HepG2 (cell line): ENCODE data around the gene MINDY3. TPM values are rescaled to one million over a fixed set of nuclear protein-coding genes. Genes with fewer than 3 reads are reported as not detected.

Source experiments
- ATAC-seq: fragments of 200-7000 bp; cut with Tn5 transposase; 3 replicates; pipeline ENCODE4 v1.9.1; 2020; ENCODE audit warnings: mild to moderate bottlenecking, moderate library complexity
- BruUV-seq: library from RNA; stranded (reverse); fragments of 400-500 nt; replicated peaks from 2 replicates; lab custom pipeline; 2021; lab: Mats Ljungman, UMichigan
- CTCF ChIA-PET: fragments of 300-600 bp; formaldehyde crosslinking; extraction: SDS; loops from one replicate; lab custom pipeline; 2021; ENCODE audit warnings: low total read pairs, inconsistent platforms, low intra/inter-chr PET ratio; lab: Yijun Ruan, JAX
- POLR2A ChIA-PET: fragments of 350-600 bp; sonication (Branson Sonifier 250); formaldehyde crosslinking; loops from one replicate; lab custom pipeline; 2020; ENCODE audit warnings: antibody characterized with exemption, inconsistent platforms; lab: Yijun Ruan, JAX
- DNase-seq: peaks from one replicate; pipeline ENCODE4 v3.0.0-alpha.2; 2015; ENCODE audit warnings: low spot score
- FAIRE-seq: peaks from 3 replicates; lab custom pipeline; 2011; peaks lifted over from hg19 to GRCh38; lab: Jason Lieb, UNC
- H2AFZ ChIP-seq: one replicate; pipeline ENCODE4 v1.6.1; 2011; ENCODE audit warnings: low read length, inconsistent platforms
- H3K27ac ChIP-seq: fragments of 300-600 bp; 3 replicates; pipeline ENCODE4 v1.8.0; 2011; ENCODE audit warnings: mixed run types, mild to moderate bottlenecking, mixed read lengths, low read length, inconsistent platforms; ENCODE audit not compliant: insufficient read depth; ENCODE audit errors: extremely low read length
- H3K27me3 ChIP-seq, 2 experiments: fragments of 200-600 bp in 1 of 2; 2 replicates in 1 of 2; 3 replicates in 1 of 2; pipeline versions ENCODE4 v1.6.0 to v1.8.0; 2011; ENCODE audit warnings: low read length in 2 of 2, mild to moderate bottlenecking in 2 of 2, moderate library complexity in 2 of 2, inconsistent platforms in 1 of 2; ENCODE audit not compliant: insufficient read depth in 2 of 2, control insufficient read depth in 1 of 2
- H3K36me3 ChIP-seq, 2 experiments: fragments of 200-600 bp in 1 of 2; replicated peaks in 1 of 2; 2 replicates in 1 of 2; 3 replicates in 1 of 2; pipeline versions ENCODE4 v1.5.1 to v1.8.0; 2011; ENCODE audit warnings: low read length in 2 of 2, inconsistent platforms in 1 of 2; ENCODE audit not compliant: insufficient read depth in 2 of 2, control insufficient read depth in 1 of 2
- H3K4me1 ChIP-seq: 2 replicates; pipeline ENCODE4 v1.5.1; 2012; ENCODE audit warnings: low read length, inconsistent platforms; ENCODE audit not compliant: insufficient read depth
- H3K4me2 ChIP-seq: 2 replicates; pipeline ENCODE4 v1.6.0; 2011; ENCODE audit warnings: low read depth, low read length, inconsistent platforms
- H3K4me3 ChIP-seq, 3 experiments: fragments of 200-600 bp in 1 of 3; sonication (generic), shearing (Covaris generic) in 1 of 3; replicated peaks in 1 of 3; 2 replicates each; pipeline ENCODE4 v1.5.1; 2011 to 2016; ENCODE audit warnings: low read length in 3 of 3, inconsistent platforms in 2 of 3, low read depth in 2 of 3, mild to moderate bottlenecking in 2 of 3, control low read depth in 1 of 3, mixed read lengths in 1 of 3; ENCODE audit not compliant: insufficient read depth in 1 of 3
- H3K79me2 ChIP-seq: one replicate; pipeline ENCODE4 v1.6.1; 2011; ENCODE audit warnings: low read length, inconsistent platforms; ENCODE audit not compliant: insufficient read depth
- H3K9ac ChIP-seq: 2 replicates; pipeline ENCODE4 v1.6.0; 2011; ENCODE audit warnings: mild to moderate bottlenecking, low read depth, low read length, inconsistent platforms; ENCODE audit not compliant: insufficient read depth
- H3K9me3 ChIP-seq: 2 replicates; pipeline ENCODE4 v1.5.1; 2012; ENCODE audit warnings: mild to moderate bottlenecking, low read length
- H4K20me1 ChIP-seq: 2 replicates; pipeline ENCODE4 v1.6.0; 2011; ENCODE audit warnings: inconsistent platforms, mild to moderate bottlenecking, low read length, moderate library complexity; ENCODE audit not compliant: insufficient read depth
- HNRNPL ChIP-seq: fragments of 200-400 bp; formaldehyde crosslinking; IDR thresholded peaks from 2 replicates; pipeline ENCODE4 v1.6.1; 2017; ENCODE audit warnings: mild to moderate bottlenecking, low read depth, low read length
- HOXA7 ChIP-seq: sonication (generic); formaldehyde crosslinking; IDR thresholded peaks from 2 replicates; pipeline ENCODE4 v1.8.1; 2022; ENCODE audit warnings: mild to moderate bottlenecking, missing genetic modification reagents, moderate library complexity
- KMT2B ChIP-seq: IDR thresholded peaks from 2 replicates; pipeline ENCODE4 v1.6.1; 2016; ENCODE audit warnings: missing genetic modification reagents, missing compliant biosample characterization
- MEF2D ChIP-seq: sonication (generic); formaldehyde crosslinking; IDR thresholded peaks from 2 replicates; pipeline ENCODE4 v1.5.1; 2020; ENCODE audit warnings: mild to moderate bottlenecking, missing genetic modification reagents
- RFXANK ChIP-seq: IDR thresholded peaks from 2 replicates; pipeline ENCODE4 v1.6.1; 2016
- STAT5B ChIP-seq: sonication (generic); formaldehyde crosslinking; IDR thresholded peaks from 2 replicates; pipeline ENCODE4 v1.4.0; 2020; ENCODE audit warnings: missing genetic modification reagents
- ZFX ChIP-seq: sonication (generic); formaldehyde crosslinking; IDR thresholded peaks from 2 replicates; pipeline ENCODE4 v1.4.0; 2020; ENCODE audit warnings: mild to moderate bottlenecking, low read depth, missing genetic modification reagents, moderate library complexity
- ZNF446 ChIP-seq: sonication (generic); formaldehyde crosslinking; IDR thresholded peaks from 2 replicates; pipeline ENCODE4 v1.5.0; 2020; ENCODE audit warnings: mild to moderate bottlenecking, missing genetic modification reagents
- ZNF678 ChIP-seq: sonication (generic); formaldehyde crosslinking; IDR thresholded peaks from 2 replicates; pipeline ENCODE4 v1.4.0; 2020; ENCODE audit warnings: mild to moderate bottlenecking, missing genetic modification reagents
- WGBS: methylation state at CpG from one replicate; pipeline ENCODE4 v1.1.6; 2017; ENCODE audit warnings: low lambda C conversion rate; 5-methylcytosine and 5-hydroxymethylcytosine counted together
- in situ Hi-C: cut with HindIII; loops from 2 replicates; pipeline ENCODE4 v1.10.0; 2017; ENCODE audit warnings: low pct_unique_long_range_greater_than_20kb; ENCODE audit not compliant: extremely low pct_ligation_motif_present
- intact Hi-C: fragments of 100-400 bp; cut with micrococcal nuclease; formaldehyde crosslinking; loops from one replicate; pipeline ENCODE4 v1.10.0; 2022; ENCODE audit not compliant: unreplicated experiment
- polyA plus RNA-seq, 8 experiments: library from polyadenylated mRNA; depleted of rRNA in 3 of 8; stranded (reverse) in 7 of 8; unstranded in 1 of 8; fragments of >200 nt; fragmentation: Illumina TruSeq in 4 of 8; extraction: Trizol in 4 of 8; gene quantifications; 2 replicates each; pipeline versions ENCODE4 v1.2.1 to v1.2.3, GENCODE V29; 2011 to 2016; ENCODE audit warnings: low read depth in 4 of 8, missing spikeins in 1 of 8, mixed read lengths in 1 of 8; ENCODE audit not compliant: insufficient read depth in 1 of 8
- total RNA-seq, 5 experiments: library from RNA; depleted of rRNA; stranded (reverse); fragments of >200 nt; fragmentation: Illumina TruSeq; extraction: Trizol; gene quantifications; 2 replicates each; pipeline ENCODE4 v1.2.3, GENCODE V29; 2016; ENCODE audit warnings: low read depth in 1 of 5
- TF ChIP-seq, protein P1 (sequence below): sonication (generic); formaldehyde crosslinking; conservative IDR thresholded peaks from 2 replicates; pipeline ENCODE4 v1.8.0; 2022; ENCODE audit warnings: low read depth, missing genetic modification reagents
- TF ChIP-seq, protein P2 (sequence below), 2 experiments: IDR thresholded peaks; 2 replicates each; pipeline ENCODE4 v1.6.1; 2011 to 2012; ENCODE audit warnings: low read length in 2 of 2, borderline replicate concordance in 1 of 2, low read depth in 1 of 2, mild to moderate bottlenecking in 1 of 2, moderate library complexity in 1 of 2
- TF ChIP-seq, protein P3 (sequence below): IDR thresholded peaks from 2 replicates; pipeline ENCODE4 v1.6.1; 2016; ENCODE audit warnings: missing compliant biosample characterization, missing genetic modification reagents, borderline replicate concordance

Gene MINDY3
- total and polyA plus RNA-seq, 2 of the 13 experiments (the other 11 are each of a cell fraction or from before 2014, with no cell fraction given), result 6.4 to 17.5 TPM

DNA sequence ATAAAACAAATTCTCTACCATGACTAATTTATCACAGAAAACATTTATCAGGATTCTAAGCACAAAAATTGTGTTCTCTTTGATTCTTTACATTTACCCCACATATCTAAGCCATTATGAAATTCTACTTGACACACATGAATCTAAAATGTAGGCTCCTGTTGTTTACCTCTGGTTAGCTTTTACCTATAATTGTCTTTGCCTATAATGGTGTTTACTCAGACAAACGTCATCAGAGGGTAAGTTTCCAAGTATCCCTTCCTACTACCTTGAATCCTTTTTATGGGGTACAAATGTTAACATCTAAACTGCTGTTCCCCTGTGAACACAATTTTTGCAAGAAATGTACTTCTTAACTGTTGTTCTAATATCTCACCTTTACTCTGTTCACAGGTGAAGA lies 63.5 kb downstream of the MINDY3 start:
- no peaks in the 10 kb centered on the region for H3K27me3 ChIP-seq
- ATAC-seq (no peak), FAIRE-seq (no peak), DNase-seq (no peak)
- H2AFZ ChIP-seq, result no peak overlapping the region
- H3K27ac ChIP-seq, result no peak overlapping the region
- H4K20me1 ChIP-seq, result no peaks in the 10 kb centered on the region
- no peak overlapping the region for H3K9ac ChIP-seq
- WGBS, result 63% methylated on average over 1 of the region's 1 CpG
- no peaks in the 10 kb centered on the region; the same call in 1 of the 2 replicates for H3K4me1 ChIP-seq
- ChIA-PET CTCF (no interaction called here), POLR2A (no interaction called here)
- no peak overlapping the region for H3K4me2 ChIP-seq
- H3K9me3 ChIP-seq, result no peaks in the 10 kb centered on the region
- in situ Hi-C loops, result no loop called here
- intact Hi-C loops, result no loop called here
- TF ChIP-seq KMT2B (CRISPR knock-in tag) (no peak), HNRNPL (no peak)
- no peaks in the 10 kb centered on the region for H3K79me2 ChIP-seq
- peaks cover 0 to 2% of the 10 kb centered on the region in 2 experiments; a peak in 2 of 5 replicates for H3K36me3 ChIP-seq
- BruUV-seq, result no TSS peak
- H3K4me3 ChIP-seq, result no peak overlapping the region

DNA sequence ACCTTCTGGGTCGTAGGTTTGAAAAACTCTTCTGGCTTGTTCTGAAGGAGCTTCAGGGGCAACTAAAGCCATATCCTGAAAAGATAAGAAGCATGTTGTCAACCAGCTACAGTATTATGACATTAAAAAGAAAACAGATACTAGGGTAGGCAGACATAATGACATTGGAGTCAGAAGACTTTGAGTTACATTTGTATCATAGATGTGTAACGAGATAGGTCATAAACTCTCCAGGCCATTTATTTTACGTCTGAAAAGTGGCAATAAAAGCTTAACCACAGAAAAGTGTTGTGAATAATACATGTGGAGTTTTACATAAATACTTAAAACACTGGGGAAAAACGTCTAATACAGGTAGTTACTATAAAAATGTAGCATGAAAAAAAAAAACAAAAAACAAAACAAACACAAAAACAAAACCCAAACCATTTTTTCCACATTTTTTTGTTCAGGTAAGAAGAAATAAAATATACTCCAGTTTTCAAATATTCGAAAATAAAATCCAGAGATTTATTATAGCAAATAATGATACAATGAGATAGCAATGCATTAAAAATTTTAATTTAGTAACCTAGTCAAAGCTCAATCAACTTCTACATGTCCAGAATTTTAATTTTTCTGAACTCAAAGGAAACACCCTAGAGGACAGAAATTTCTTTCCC lies 64.1 kb downstream of the MINDY3 start:
- Histone ChIP-seq H2AFZ (no peak overlapping the region), H3K4me1 (no peaks in the 10 kb centered on the region; the same call in 1 of the 2 replicates), H3K36me3 (peaks cover 0 to 2% of the 10 kb centered on the region in 2 experiments; a peak in 3 of 5 replicates), H3K9me3 (no peaks in the 10 kb centered on the region), H3K4me3 (no peak overlapping the region), H3K27ac (no peak overlapping the region), H3K9ac (no peak overlapping the region), H3K79me2 (no peaks in the 10 kb centered on the region), H3K27me3 (no peaks in the 10 kb centered on the region), H4K20me1 (no peaks in the 10 kb centered on the region), H3K4me2 (no peak overlapping the region)
- in situ Hi-C loops, result no loop called here
- intact Hi-C loops, result no loop called here
- FAIRE-seq (no peak), ATAC-seq (no peak), DNase-seq (no peak)
- POLR2A ChIA-PET, result no interaction called here
- no TSS peak for BruUV-seq
- WGBS, result 92% methylated on average over 5 of the region's 5 CpGs
- CTCF ChIA-PET, result no interaction called here
- no peak for TF ChIP-seq ZNF446 (CRISPR knock-in tag)
- no peak for TF ChIP-seq ZNF678
- TF ChIP-seq RFXANK (CRISPR knock-in tag), result no peak
- no peak for TF ChIP-seq HOXA7
- TF ChIP-seq, protein P1, sequence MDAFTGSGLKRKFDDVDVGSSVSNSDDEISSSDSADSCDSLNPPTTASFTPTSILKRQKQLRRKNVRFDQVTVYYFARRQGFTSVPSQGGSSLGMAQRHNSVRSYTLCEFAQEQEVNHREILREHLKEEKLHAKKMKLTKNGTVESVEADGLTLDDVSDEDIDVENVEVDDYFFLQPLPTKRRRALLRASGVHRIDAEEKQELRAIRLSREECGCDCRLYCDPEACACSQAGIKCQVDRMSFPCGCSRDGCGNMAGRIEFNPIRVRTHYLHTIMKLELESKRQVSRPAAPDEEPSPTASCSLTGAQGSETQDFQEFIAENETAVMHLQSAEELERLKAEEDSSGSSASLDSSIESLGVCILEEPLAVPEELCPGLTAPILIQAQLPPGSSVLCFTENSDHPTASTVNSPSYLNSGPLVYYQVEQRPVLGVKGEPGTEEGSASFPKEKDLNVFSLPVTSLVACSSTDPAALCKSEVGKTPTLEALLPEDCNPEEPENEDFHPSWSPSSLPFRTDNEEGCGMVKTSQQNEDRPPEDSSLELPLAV (CRISPR knock-in tag), result no peak
- TF ChIP-seq MEF2D (CRISPR knock-in tag), result no peak
- TF ChIP-seq, protein P2, sequence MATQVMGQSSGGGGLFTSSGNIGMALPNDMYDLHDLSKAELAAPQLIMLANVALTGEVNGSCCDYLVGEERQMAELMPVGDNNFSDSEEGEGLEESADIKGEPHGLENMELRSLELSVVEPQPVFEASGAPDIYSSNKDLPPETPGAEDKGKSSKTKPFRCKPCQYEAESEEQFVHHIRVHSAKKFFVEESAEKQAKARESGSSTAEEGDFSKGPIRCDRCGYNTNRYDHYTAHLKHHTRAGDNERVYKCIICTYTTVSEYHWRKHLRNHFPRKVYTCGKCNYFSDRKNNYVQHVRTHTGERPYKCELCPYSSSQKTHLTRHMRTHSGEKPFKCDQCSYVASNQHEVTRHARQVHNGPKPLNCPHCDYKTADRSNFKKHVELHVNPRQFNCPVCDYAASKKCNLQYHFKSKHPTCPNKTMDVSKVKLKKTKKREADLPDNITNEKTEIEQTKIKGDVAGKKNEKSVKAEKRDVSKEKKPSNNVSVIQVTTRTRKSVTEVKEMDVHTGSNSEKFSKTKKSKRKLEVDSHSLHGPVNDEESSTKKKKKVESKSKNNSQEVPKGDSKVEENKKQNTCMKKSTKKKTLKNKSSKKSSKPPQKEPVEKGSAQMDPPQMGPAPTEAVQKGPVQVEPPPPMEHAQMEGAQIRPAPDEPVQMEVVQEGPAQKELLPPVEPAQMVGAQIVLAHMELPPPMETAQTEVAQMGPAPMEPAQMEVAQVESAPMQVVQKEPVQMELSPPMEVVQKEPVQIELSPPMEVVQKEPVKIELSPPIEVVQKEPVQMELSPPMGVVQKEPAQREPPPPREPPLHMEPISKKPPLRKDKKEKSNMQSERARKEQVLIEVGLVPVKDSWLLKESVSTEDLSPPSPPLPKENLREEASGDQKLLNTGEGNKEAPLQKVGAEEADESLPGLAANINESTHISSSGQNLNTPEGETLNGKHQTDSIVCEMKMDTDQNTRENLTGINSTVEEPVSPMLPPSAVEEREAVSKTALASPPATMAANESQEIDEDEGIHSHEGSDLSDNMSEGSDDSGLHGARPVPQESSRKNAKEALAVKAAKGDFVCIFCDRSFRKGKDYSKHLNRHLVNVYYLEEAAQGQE (IDR thresholded peaks at IDR 0.05; ENCODE audit: borderline replicate concordance in 1 of 2, low read depth in 1 of 2, low read length in 2 of 2), result no peak
- TF ChIP-seq, protein P3, sequence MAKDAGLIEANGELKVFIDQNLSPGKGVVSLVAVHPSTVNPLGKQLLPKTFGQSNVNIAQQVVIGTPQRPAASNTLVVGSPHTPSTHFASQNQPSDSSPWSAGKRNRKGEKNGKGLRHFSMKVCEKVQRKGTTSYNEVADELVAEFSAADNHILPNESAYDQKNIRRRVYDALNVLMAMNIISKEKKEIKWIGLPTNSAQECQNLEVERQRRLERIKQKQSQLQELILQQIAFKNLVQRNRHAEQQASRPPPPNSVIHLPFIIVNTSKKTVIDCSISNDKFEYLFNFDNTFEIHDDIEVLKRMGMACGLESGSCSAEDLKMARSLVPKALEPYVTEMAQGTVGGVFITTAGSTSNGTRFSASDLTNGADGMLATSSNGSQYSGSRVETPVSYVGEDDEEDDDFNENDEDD (CRISPR knock-in tag), result no peak
- TF ChIP-seq ZFX, result no peak
- TF ChIP-seq STAT5B (CRISPR knock-in tag), result no peak
